GM21528 (cell line): ENCODE measurements around the gene TRAPPC6A.
A peak's percentile ranks its signal among the peaks of the same experiment; 100 is the strongest.

Experiments used
- ATAC-seq: cut with Tn5 transposase; IDR thresholded peaks from one replicate; pipeline ENCODE4 v1.9.1; 2021; ENCODE audit warnings: mild to moderate bottlenecking, moderate library complexity; ENCODE audit not compliant: unreplicated experiment, low FRiP score

TRAPPC6A gene

DNA sequence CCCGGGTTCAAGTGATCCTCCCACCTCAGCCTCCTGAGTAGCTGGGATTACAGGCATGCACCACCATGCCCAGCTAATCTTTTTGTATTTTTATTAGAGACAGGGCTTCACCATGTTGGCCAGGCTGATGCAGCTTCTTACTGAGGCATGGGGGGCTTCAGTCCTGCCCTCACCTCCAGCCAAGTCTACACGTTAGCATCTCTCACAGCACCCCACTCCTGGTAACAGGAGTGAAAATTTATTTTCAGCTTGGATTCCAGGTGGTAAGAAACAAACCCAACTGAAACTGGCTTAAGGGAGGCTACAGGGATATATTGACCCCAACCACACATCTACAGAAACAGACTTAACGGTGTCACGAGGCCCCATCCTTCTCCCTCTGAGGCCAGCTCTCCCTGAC is 27.9 kb downstream of the TRAPPC6A start:
- no peak for ATAC-seq

DNA sequence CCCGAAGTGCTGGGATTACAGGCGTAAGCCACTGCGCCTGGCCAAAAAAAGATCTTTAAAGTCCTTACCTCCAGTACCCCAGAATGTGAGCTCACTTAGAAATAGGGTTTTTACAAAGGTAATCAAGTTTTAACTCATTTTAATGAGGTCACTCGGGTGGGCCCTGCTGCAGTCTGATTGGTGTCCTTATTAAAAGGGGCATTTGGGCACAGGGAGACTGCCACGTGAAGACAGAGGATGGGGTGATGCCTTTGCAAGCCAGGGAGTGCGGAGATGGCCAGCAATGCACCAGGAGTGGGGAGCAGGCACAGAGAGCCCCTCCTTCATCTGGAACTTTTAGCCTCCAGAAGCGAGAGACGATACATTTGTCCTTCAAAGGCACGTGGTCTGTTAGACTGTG is 28.9 kb downstream of the TRAPPC6A start:
- no peak for ATAC-seq

DNA sequence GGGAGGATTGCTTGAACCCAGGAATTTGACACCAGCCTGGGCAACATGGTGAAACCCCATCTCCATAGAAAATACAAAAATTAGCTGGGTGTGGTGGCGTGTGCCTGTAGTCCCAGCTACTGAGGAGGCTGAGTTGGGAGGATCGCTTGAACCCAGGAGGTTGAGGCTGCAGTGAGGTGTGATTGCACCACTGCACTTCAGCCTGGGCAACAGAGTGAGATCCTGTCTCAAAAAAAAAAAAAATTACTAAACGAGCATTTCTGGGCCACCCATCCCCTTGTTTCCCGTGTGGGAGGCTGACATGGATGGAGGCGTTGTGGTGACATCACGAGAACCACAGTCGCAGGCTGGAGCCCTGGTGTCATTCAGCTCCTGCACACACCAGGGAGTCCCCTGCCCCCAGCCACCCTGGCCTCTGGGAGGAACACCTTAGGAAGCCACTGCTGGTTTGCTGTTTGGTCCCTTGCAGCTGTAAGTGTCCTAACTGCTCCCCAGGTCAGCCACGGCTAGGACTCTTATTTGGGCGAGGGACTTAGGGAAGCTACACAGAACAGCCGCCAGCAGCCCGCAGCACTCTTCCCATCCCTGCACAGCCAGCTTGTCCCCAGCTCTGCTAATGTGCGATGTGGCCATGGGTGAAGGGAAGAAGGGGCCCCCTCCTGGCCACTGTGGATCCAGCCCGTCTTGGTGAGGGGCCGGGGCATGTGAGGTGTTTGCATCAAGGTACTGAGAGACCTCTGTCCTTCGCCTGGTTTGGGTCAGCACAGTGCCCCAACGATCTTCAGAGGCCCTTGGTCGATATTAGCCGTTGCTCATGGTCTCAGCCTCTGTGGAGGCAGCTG is 30.0 kb downstream of the TRAPPC6A start:
- ATAC-seq = no peak

DNA sequence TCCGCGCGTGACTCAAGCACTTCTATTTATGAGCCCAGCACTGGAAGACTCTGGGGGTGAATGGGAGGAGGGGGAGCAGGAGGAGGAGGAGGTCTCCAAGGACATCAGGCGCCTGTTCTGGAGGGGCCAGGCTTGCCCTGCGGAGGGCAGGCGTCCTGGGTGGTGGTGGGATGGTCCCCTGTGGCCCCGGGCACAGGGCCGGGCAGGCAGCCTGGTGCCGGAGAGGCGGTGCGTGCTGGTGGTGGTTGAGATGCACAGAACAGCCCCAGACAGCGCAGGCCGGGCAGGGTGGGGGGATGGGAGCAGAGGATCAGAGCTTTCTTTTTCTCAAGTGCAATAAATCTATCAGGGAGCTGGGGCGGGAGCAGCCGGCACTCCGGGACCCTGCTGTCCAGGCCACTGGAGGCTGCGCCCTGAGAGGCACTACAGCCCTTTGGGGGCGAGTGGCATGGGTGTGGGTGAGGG is 31.3 kb downstream of the TRAPPC6A start:
- no peak for ATAC-seq

DNA sequence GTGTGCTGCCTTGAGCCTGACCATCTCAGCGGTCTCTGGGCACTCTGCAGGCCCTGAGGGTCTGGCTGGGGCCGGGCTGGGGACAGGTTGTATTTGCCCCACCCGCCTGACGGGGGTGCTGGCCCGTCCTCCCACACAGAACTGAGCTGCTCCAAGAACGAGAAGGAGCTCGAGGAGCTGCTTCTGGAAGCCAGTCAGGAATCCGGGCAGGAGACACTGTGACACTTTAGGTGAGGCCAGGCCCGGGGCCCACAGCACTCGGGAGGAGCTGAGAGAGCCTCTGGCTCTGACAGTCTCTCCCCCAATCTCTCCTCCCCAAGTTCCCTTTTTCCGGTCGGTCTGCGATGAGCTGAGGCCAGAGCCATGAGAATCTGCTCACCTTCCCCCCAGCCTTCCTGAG is 31.8 kb downstream of the TRAPPC6A start:
- ATAC-seq = no peak

DNA sequence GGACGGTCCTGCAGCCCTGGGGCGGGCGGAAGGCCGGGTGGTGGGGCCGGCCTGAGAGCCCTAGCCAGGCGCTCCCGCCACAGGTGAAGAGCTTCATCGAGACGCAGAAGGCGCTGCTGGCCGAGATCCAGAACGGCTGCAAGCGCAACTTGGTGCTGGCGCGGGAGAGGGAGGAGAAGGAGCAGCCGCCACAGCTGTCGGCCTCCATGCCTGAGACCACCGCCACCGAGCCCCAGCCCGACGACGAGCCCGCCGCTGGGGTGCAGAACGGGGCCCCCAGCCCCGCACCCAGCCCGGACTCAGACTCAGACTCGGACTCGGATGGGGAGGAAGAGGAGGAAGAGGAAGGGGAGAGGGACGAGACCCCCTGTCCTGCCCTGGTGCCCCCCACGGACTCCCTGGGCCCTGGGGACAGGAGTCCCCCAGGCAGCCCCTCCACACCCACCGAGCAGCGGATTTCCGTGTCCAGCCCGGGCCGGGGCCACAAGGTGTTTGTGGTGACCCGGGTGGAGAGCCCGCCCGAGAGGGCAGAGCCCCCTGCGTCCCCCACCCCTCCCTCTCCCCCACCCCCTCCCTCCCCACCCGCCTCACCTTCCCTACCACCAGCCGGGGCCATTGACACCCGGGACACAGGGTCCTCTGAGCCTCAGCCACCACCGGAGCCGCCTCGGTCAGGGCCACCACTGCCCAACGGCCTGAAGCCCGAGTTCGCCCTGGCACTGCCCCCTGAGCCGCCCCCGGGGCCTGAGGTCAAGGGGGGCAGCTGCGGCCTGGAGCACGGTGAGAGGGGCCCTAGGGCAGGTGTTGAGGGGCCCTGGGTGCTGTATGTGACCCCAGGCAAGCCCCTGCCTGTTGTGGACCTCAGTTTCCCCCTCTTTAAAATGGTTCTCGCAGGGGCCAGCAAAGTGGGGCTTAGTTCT is 32.5 kb downstream of the TRAPPC6A start:
- ATAC-seq = no peak

DNA sequence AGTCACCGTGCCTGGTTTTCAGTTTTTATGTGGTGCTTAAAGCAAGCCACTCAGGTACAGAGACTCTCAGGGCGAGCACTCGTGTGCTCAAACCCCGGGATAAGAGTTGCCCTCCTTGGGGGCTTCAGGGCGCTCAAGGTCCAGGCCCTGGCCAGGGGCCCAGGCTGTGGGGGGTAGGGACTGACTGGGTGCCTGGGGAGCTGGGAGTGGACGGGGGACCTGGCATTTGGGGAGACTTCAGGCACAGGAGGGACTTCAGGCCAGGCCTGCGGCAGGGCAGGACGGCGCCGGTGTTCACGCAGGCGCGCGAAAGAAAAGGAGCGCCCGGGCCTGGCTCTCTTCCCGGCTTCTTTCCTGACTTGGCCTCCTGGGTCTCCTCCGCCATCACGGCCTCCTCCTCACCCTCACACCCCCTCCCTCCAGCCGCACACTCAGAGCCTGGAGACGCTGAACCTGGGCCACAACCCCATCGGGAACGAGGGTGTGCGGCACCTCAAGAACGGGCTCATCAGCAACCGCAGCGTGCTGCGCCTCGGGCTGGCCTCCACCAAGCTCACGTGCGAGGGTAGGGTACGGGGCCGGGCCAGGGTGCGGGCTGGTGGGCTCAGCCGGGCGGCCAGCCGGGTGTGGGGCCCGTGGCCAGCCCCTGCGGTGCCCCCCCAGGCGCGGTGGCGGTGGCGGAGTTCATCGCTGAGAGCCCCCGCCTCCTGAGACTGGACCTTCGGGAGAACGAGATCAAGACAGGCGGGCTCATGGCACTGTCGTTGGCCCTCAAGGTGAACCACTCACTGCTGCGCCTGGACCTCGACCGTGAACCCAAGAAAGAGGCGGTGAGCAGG is 33.4 kb downstream of the TRAPPC6A start:
- no peak for ATAC-seq

DNA sequence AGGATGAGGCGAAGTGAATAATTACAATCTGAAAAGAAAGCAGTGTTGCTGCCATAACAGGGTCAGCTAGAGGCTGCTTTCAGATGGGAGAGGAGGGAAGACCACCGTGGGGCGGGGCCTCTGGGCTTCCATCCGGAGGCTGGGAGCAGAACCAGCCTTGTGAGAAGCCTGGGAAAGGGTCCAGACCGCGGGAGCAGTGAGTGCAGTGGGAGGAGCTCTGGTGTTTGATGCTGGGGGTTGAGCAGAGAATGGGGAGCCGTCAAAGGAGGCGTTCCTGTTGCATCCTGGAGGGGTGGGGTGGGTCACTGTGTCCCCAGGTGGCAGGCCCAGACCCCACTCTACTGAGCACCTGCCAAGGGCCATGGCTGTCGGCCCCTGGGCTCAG is 35.3 kb downstream of the TRAPPC6A start:
- no peak for ATAC-seq

DNA sequence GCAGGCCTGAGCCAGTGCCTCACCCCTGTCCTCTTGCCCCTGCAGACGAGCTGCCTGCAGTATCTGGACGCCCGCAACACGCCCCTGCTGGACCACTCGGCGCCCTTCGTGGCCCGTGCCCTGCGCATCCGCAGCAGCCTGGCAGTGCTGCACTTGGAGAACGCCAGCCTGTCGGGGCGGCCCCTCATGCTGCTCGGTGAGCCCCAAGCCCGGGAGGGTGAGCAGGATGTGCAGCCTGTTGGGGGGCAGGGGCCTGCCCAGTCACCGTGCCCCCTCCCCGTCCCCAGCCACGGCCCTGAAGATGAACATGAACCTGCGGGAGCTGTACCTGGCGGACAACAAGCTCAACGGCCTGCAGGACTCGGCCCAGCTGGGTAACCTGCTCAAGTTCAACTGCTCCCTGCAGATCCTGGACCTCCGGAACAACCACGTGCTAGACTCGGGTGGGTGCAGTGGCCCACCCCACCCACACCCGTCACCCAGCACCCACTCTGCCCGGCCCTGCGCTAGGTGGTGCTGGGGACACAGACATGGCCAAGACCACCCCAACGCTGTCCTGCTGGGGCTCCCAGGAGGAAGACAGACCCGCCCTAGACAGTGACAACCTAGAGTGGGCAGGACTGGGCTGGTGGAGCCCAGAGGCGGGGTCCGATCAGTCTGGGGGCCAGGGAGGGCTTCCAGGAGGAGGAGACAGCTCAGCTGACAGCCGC is 35.9 kb downstream of the TRAPPC6A start:
- ATAC-seq = no peak

DNA sequence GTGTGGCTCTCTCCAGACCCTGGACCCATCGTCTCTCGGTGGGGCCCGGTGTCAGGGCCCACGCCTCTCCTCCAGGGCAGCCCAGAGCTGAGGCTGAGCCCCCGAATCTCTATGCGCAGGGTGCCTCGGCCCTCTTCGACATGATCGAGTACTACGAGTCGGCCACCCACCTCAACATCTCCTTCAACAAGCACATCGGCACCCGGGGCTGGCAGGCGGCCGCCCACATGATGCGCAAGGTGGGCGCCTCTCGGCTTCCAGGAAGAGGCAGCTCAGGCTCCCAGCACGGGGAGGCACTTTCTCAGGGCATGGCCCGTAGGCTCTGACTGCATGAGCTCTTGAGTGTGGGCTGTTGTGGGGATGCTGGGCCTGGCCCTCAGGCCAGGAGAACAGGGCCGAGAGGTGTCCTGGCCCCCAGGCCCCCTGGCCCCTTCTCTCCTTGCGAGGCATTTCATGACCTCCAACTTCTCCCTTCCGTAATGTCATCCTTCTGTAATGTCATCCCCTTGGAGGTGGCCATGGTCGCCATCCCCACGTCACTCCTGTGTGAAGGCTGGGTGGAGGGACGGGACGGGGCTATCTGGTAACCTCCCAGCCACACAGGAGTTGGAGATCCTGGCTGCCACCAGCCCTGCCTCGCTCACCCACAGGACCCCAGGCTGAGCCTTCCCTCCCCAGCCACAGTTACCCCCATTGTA is 36.7 kb downstream of the TRAPPC6A start:
- no peak for ATAC-seq

DNA sequence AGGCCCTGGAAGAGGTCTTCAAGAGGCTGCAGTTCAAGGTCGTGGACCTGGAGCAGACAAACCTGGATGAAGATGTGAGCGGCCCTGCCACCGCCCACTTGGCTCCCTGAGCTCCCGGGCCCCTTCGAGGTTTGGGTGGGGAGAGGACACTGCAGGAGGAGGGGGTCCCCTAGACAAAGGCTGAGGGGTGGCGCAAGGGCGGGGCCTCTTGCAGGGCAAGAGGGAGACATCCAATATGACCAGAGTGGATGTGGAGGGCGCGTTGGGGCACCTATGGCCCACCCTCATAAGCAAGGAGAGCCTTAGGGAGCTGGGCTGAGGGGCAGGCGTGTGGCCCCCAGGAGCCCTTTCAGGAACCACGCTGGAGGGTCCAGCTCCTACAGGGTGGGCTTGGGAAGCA is 37.5 kb downstream of the TRAPPC6A start:
- no peak for ATAC-seq

DNA sequence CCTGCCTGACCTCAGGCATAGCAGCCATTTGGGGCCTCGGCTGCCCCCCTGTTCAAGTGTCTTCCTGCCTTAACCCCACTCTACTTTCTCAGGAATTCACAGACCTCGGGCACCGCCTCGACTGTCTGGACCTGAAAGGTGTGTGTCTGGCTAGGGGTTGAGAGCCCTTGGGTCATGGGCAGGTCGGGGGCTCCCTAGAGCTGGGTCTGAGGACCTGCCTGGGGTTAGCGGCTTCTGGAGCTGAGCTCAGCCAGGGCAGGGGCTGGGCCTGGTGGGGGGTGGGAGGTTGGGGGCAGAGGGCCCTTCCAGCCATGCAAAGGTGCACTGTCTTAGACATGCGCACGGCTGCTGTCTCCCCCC is 37.9 kb downstream of the TRAPPC6A start:
- no peak for ATAC-seq

DNA sequence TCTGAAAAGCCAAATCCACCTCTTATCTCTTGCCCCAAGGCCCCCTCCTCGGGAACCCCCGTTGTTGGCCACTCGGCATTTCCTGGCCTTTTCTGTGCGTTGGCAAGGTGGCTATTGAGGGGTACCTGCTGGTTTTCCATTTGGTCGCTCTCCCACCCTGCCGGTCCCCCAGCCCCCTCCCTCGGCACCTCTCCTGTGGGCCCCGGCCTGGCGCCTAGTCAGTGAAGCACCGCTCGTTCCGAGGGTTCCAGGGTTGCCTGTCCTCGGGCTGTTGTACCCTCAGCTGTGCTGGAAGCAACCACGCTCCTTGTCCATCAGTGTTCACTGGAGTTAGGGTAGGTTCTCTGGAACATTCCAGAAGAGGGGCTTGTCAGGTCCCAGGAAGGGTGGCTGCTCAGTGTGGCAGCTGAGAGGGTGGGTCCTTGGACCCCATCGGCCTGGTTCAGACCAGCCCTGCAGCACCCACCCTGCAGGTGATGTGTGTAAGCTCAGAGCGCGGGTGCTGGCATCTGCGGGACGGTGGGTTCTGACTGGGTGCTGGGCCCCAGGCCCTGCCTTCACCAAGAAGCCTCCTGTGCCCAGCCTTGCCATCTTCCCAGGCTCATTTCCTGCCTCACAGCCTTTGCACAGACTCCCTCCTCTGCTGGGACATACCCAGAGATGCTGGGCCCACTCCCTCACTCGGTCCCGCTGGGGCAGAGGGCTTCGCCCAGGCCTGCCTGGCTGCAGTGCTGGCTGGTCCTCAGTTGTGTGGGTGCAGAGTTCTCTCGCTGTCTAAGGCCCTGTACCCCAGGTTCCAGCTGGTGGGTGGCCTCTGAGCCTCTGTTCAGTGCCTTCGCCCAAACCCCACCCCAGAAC is 38.5 kb downstream of the TRAPPC6A start:
- ATAC-seq = no peak

DNA sequence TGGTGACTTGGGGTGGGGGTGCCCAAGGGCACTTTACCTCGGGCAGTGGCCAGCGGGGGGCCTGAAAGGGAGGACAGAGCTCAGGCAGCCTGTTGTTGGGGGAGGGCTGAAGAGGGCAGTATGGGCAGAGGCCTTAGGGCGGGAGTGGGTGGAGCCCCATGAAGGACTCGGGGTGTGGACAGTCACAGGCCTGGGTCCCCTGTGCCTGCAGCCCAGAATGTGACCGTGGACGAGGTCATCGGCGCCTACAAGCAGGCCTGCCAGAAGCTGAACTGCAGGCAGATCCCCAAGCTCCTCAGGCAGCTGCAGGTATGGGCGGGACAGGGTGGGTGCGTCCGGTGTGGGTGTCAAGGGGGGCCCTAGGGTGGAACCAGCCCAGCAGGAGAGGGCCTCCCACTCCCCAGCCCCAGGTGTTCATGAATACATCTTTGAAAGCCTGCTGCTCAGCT is 39.7 kb downstream of the TRAPPC6A start:
- ATAC-seq = no peak

DNA sequence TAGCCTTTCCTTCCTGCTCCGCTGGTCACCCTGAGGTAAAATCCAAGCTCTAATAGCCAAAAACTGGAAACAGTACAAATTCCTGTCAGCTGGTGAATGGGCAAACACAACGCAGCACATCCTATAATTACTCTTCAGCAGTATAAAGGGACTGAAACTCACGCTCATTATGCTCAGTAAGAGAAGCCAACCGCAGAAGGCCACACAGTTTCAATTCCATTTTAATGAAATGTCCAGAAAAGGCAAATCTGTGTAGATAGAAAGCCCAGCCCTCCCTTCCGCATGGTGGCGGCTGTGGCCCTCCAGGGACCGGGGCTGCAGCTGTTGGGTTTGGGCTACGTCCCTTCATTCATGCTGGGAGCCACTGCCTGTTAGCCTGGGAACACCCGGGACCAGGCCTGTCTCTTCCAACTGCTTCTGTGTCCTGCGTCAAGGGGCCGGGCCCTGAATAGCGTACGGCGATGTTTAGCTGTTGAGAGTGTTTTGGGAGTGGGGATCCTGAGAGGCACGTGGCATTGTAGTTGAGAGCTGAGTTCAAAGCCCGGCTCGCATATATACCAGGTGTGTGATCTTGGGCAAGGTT is 40.8 kb downstream of the TRAPPC6A start:
- ATAC-seq = peak; percentile 55

DNA sequence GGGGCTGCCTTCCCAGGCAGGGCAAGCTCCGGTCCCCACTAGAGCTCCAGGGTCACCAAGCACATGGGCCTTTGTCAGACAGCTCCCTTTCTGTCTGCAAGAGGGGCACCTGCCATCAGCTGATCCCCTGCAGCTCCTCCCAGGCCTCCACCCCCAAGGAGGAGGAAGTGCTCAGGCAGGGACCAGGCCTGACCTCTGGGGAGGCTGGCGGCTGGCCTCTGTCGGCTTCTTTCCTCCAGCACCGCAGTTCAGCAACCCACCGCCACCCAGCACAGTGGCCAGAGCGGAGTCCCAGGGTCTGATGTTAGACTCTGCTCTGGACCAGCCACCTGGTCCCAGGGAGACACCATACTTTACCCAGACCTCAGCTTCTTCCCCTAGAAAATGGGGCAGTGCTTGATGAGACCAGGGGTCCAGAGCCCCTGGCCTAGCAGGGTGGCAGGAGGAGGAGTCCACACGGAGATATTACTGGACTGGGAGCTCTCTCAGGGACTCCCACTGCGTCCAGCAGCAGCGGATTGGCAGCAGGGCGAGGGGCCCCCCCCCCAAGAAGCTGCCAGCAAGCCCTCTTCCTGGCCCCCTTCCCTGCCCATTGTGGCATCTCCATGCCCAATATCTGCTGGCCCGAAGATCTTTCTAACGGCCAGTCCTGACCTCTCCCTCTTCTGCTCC is 41.4 kb downstream of the TRAPPC6A start:
- peak; percentile 5 for ATAC-seq

DNA sequence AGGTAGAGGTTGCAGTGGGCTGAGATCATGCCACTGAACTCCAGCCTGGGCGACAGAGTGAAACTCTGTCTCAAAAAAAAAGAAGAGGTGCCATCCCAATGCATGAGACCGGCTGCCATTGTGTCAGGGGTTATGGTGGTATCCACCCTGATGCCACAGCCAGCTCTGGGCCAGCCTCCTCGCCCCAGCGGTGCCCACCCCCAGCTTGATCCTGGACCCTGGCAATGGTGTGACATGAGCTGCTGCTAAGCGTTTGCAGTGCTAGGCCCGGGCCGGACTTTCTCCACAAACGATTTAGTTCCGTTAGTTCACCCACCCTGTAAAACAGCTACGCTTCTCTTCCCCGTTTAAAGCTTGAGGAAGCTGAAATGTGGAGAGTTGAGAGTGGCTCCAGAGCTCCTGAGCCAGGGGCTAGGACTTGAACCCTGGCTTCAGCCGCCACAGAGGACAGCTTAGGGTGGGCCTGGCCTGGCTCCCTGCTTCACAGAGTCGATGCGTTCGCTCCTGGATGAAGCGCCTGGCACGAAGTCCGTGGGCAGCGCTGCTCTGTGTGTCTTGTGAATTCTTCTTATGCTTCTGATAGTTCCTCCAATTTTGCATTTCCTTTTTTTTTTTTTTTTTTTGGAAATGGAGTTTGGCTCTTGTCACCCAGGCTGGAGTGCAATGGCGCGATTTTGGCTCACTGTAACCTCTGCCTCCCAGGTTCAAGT is 42.7 kb downstream of the TRAPPC6A start:
- no peak for ATAC-seq
